Small intestine (tissue), 7 donors: Measurements from ENCODE around the gene PLK5. TPM values are rescaled to one million over a fixed set of nuclear protein-coding genes. Genes with fewer than 3 reads are reported as not detected.

ENCODE experiments used
- DNase-seq, 2 donors: peaks; one replicate each; pipeline versions ENCODE4 v3.0.0 to v3.0.0-alpha.2; 2013
- FAIRE-seq: peaks from 2 replicates; lab custom pipeline; 2012; peaks lifted over from hg19 to GRCh38; lab: Jason Lieb, UNC
- H3K27ac ChIP-seq, 3 donors: one replicate each; pipeline ENCODE4 v1.5.1; 2013; ENCODE audit warnings: low read length in 2 of 3, mild to moderate bottlenecking in 2 of 3, control low read depth in 1 of 3, inconsistent platforms in 1 of 3, low read depth in 1 of 3, moderate library complexity in 1 of 3
- H3K27me3 ChIP-seq, 3 donors: one replicate each; pipeline ENCODE4 v1.6.1; 2013; ENCODE audit warnings: low read length in 3 of 3, inconsistent platforms in 1 of 3; ENCODE audit not compliant: control insufficient read depth in 3 of 3, insufficient read depth in 3 of 3
- H3K36me3 ChIP-seq, 3 donors: one replicate each; pipeline ENCODE4 v1.6.1; 2013; ENCODE audit warnings: low read length in 3 of 3, inconsistent platforms in 1 of 3, low read depth in 1 of 3, mild to moderate bottlenecking in 1 of 3, moderate library complexity in 1 of 3; ENCODE audit not compliant: control insufficient read depth in 3 of 3, insufficient read depth in 2 of 3
- H3K4me1 ChIP-seq, 3 donors: one replicate each; pipeline ENCODE4 v1.6.1; 2013; ENCODE audit warnings: low read length in 2 of 3, inconsistent platforms in 1 of 3, low read depth in 1 of 3, mild to moderate bottlenecking in 1 of 3, moderate library complexity in 1 of 3; ENCODE audit not compliant: control insufficient read depth in 3 of 3, insufficient read depth in 2 of 3
- H3K4me3 ChIP-seq, 3 donors: one replicate each; pipeline ENCODE4 v1.5.1; 2013; ENCODE audit warnings: low read length in 3 of 3, control low read depth in 1 of 3, inconsistent platforms in 1 of 3, low read depth in 1 of 3, mild to moderate bottlenecking in 1 of 3, moderate library complexity in 1 of 3
- H3K9me3 ChIP-seq, 2 donors: one replicate each; pipeline ENCODE4 v1.6.1; 2013; ENCODE audit warnings: low read depth in 1 of 2, low read length in 1 of 2; ENCODE audit not compliant: control insufficient read depth in 2 of 2, insufficient read depth in 1 of 2
- WGBS, 3 donors: extraction: QIAGEN DNeasy Blood & Tissue Kit; methylation state at CpG; one replicate each; pipeline ENCODE4 v1.1.7; 2013; 5-methylcytosine and 5-hydroxymethylcytosine counted together
- polyA plus RNA-seq, 4 donors: library from polyadenylated mRNA; stranded (reverse) in 3 of 4; unstranded in 1 of 4; fragments of 200-250 nt in 3 of 4; fragments of 120-200 nt in 1 of 4; gene quantifications; one replicate each; pipeline versions ENCODE4 v1.2.1 to v1.2.3, GENCODE V29; 2013
- donor health status: healthy with polysubstance abuse.
- donor health status: control.
- donor health status: control.
- donor health status: Bipolar disorder and iron deficiency.
- donor health status: healthy.

The PLK5 gene
- polyA plus RNA-seq, 4 donors: 0.15 to 0.25 TPM; not detected in 2

- DNase-seq: no peak
- Histone ChIP-seq H3K9me3 (peaks cover 0 to 5% of the 10 kb centered on the region in 2 donors), H3K27me3 (peaks cover 0 to 10% (median 0%) of the 10 kb centered on the region in 3 donors), H3K4me3 (no peak overlapping the region), H3K4me1 (peaks cover 0 to 10% (median 5%) of the 10 kb centered on the region in 3 donors), H3K36me3 (peaks cover 0 to 16% (median 0%) of the 10 kb centered on the region in 3 donors), H3K27ac (no peak overlapping the region)
- 64 to 75% (median 71%) methylated on average over 4 of the region's 4 CpGs for WGBS, 3 donors
- FAIRE-seq: no peak
These were observed 46.1 kb downstream of the PLK5 start for GRCh38 chr19:1569997-1570396.

- Histone ChIP-seq H3K27me3 (peaks cover 0 to 10% (median 0%) of the 10 kb centered on the region in 3 donors), H3K9me3 (peaks cover 0 to 5% of the 10 kb centered on the region in 2 donors), H3K27ac (no peak overlapping the region), H3K4me1 (peaks cover 0 to 9% (median 5%) of the 10 kb centered on the region in 3 donors), H3K4me3 (no peak overlapping the region), H3K36me3 (peaks cover 0 to 14% (median 0%) of the 10 kb centered on the region in 3 donors)
- FAIRE-seq (no peak), DNase-seq (no peak)
- WGBS, 3 donors: 91 to 93% (median 91%) methylated on average over 13 of the region's 13 CpGs
These were observed 47.0 kb downstream of the PLK5 start for GRCh38 chr19:1570836-1571235.

- no peak overlapping the region for H3K4me3 ChIP-seq
- peaks cover 0 to 16% (median 0%) of the 10 kb centered on the region in 3 donors for H3K36me3 ChIP-seq
- H3K9me3 ChIP-seq: peaks cover 0 to 5% of the 10 kb centered on the region in 2 donors
- FAIRE-seq (no peak), DNase-seq (no peak)
- H3K27ac ChIP-seq: no peak overlapping the region
- peaks cover 0 to 4% (median 1%) of the 10 kb centered on the region in 3 donors for H3K4me1 ChIP-seq
- 87 to 91% (median 90%) methylated on average over 12 of the region's 12 CpGs for WGBS, 3 donors
- peaks cover 0 to 10% (median 0%) of the 10 kb centered on the region in 3 donors for H3K27me3 ChIP-seq
These were observed 47.5 kb downstream of the PLK5 start for GRCh38 chr19:1571358-1571757.

- no peak for FAIRE-seq
- Histone ChIP-seq H3K27me3 (peaks cover 0 to 10% (median 0%) of the 10 kb centered on the region in 3 donors), H3K36me3 (peaks cover 3 to 30% (median 6%) of the 10 kb centered on the region in 3 donors), H3K4me1 (peaks cover 0 to 3% (median 0%) of the 10 kb centered on the region in 3 donors), H3K27ac (no peak overlapping the region), H3K9me3 (peaks cover 0 to 5% of the 10 kb centered on the region in 2 donors), H3K4me3 (no peak overlapping the region)
- 68 to 82% (median 75%) methylated on average over 9 of the region's 9 CpGs for WGBS, 3 donors
- no peak for DNase-seq
These were observed 48.9 kb downstream of the PLK5 start for GRCh38 chr19:1572795-1573194.

GRCh38 chr19:1574354-1575136, 50.7 kb downstream of the PLK5 start:
- FAIRE-seq (no peak), DNase-seq (no peak)
- H3K27ac ChIP-seq: no peak overlapping the region
- H3K4me1 ChIP-seq: no peaks in the 10 kb centered on the region
- no peaks in the 10 kb centered on the region for H3K9me3 ChIP-seq
- peaks cover 3 to 47% (median 6%) of the 10 kb centered on the region in 3 donors for H3K36me3 ChIP-seq
- peaks cover 0 to 1% (median 0%) of the 10 kb centered on the region in 3 donors for H3K27me3 ChIP-seq
- 86 to 88% (median 87%) methylated on average over 32 to 34 of the region's 34 CpGs for WGBS, 3 donors
- no peak overlapping the region for H3K4me3 ChIP-seq

- Histone ChIP-seq H3K27me3 (no peaks in the 10 kb centered on the region), H3K4me1 (no peaks in the 10 kb centered on the region), H3K36me3 (peaks cover 3 to 57% (median 6%) of the 10 kb centered on the region in 3 donors), H3K27ac (no peak overlapping the region), H3K9me3 (no peaks in the 10 kb centered on the region), H3K4me3 (no peak overlapping the region)
- DNase-seq: no peak
- 86% methylated on average over 22 of the region's 22 CpGs for WGBS, 3 donors
- FAIRE-seq: no peak
These were observed 51.7 kb downstream of the PLK5 start for GRCh38 chr19:1575323-1576241.

- Histone ChIP-seq H3K9me3 (no peaks in the 10 kb centered on the region), H3K36me3 (peaks cover 3 to 66% (median 6%) of the 10 kb centered on the region in 3 donors), H3K27ac (no peak overlapping the region), H3K4me3 (no peak overlapping the region), H3K27me3 (no peaks in the 10 kb centered on the region), H3K4me1 (no peaks in the 10 kb centered on the region)
- FAIRE-seq (no peak), DNase-seq (no peak)
- 87 to 92% (median 92%) methylated on average over 26 to 30 of the region's 30 CpGs for WGBS, 3 donors
These were observed 52.6 kb downstream of the PLK5 start for GRCh38 chr19:1576242-1577089.
